MM.1S (cell line): ENCODE measurements around the gene ELK3.

Experiments
- DNase-seq: peaks from one replicate; pipeline ENCODE4 v3.0.0-alpha.2; 2015
- H2AFZ ChIP-seq: fragments of 300-600 bp; sonication (generic); 2 replicates; pipeline ENCODE4 v1.6.0; 2016; ENCODE audit warnings: antibody characterized with exemption, low read length
- H3F3A ChIP-seq: fragments of 300-600 bp; sonication (generic); 2 replicates; pipeline ENCODE4 v1.6.1; 2016; ENCODE audit warnings: mild to moderate bottlenecking, antibody characterized with exemption, low read length, moderate library complexity, mixed read lengths; ENCODE audit not compliant: insufficient read depth
- H3K27ac ChIP-seq: fragments of 300-600 bp; sonication (generic); 2 replicates; pipeline ENCODE4 v1.5.1; 2016; ENCODE audit warnings: mild to moderate bottlenecking, low read length
- H3K27me3 ChIP-seq: fragments of 300-600 bp; sonication (generic); replicated peaks from 2 replicates; pipeline ENCODE4 v1.6.0; 2016; ENCODE audit warnings: low read length; ENCODE audit not compliant: insufficient read depth
- H3K36me3 ChIP-seq: fragments of 300-600 bp; sonication (generic); replicated peaks from 2 replicates; pipeline ENCODE4 v1.6.1; 2016; ENCODE audit warnings: mild to moderate bottlenecking, low read length, mixed read lengths; ENCODE audit not compliant: insufficient read depth
- H3K4me1 ChIP-seq: fragments of 300-600 bp; sonication (generic); 2 replicates; pipeline ENCODE4 v1.6.1; 2016; ENCODE audit warnings: low read length, mixed read lengths
- H3K4me2 ChIP-seq: fragments of 300-600 bp; sonication (generic); 2 replicates; pipeline ENCODE4 v1.6.0; 2016; ENCODE audit warnings: low read depth, low read length
- H3K4me3 ChIP-seq: fragments of 300-600 bp; sonication (generic); 2 replicates; pipeline ENCODE4 v1.5.1; 2016; ENCODE audit warnings: low read length, mixed read lengths
- H3K79me2 ChIP-seq: fragments of 300-600 bp; sonication (generic); 2 replicates; pipeline ENCODE4 v1.6.1; 2016; ENCODE audit warnings: mixed run types, low read length, mixed read lengths
- H3K9ac ChIP-seq: fragments of 300-600 bp; sonication (generic); 2 replicates; pipeline ENCODE4 v1.6.1; 2016; ENCODE audit warnings: low read length, mixed read lengths
- H3K9me2 ChIP-seq: fragments of 300-600 bp; sonication (generic); replicated peaks from 2 replicates; pipeline ENCODE4 v1.6.1; 2016; ENCODE audit warnings: mild to moderate bottlenecking, low read length, mixed read lengths; ENCODE audit not compliant: insufficient read depth
- H3K9me3 ChIP-seq: fragments of 300-600 bp; sonication (generic); replicated peaks from 2 replicates; pipeline ENCODE4 v1.6.1; 2016; ENCODE audit warnings: mild to moderate bottlenecking, low read length, mixed read lengths; ENCODE audit not compliant: insufficient read depth
- H4K20me1 ChIP-seq: fragments of 300-600 bp; sonication (generic); 2 replicates; pipeline ENCODE4 v1.6.1; 2016; ENCODE audit warnings: mild to moderate bottlenecking, low read length, moderate library complexity, mixed read lengths; ENCODE audit not compliant: insufficient read depth
- EZH2 ChIP-seq: fragments of 300-600 bp; sonication (generic); optimal IDR thresholded peaks from 2 replicates; pipeline ENCODE3; 2017; ENCODE audit warnings: low read depth, mild to moderate bottlenecking, antibody characterized with exemption, low read length, mixed read lengths
- EZH2phosphoT487 ChIP-seq: fragments of 300-600 bp; sonication (generic); IDR thresholded peaks from 2 replicates; pipeline ENCODE4 v1.6.1; 2018; ENCODE audit warnings: antibody characterized with exemption, low read length
- TF ChIP-seq, protein P1 (sequence below): fragments of 300-600 bp; sonication (generic); IDR thresholded peaks from 2 replicates; pipeline ENCODE4 v1.5.1; 2016; ENCODE audit warnings: antibody characterized with exemption, low read length, mixed read lengths

The ELK3 gene

DNA sequence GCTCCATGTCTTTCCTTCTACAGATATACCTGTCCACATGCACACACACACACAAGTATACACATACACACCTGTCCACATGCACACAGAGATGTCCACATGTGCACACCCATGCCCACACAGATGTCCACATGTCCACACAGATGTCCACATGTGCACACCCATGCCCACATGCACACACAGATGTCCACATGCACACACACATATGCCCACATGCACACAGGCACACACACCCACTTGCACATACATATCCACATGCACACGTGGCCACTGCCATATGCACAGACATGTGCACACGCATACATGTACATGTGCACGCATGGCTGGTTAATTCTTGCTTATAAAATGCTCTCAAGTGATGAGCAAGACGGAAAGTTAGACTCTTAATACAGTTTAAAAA lies 32.2 kb downstream of the ELK3 start:
- H3K9ac ChIP-seq: no peak overlapping the region
- no peaks in the 10 kb centered on the region for H3K4me1 ChIP-seq
- H3K79me2 ChIP-seq: peaks cover 97% of the 10 kb centered on the region
- no peaks in the 10 kb centered on the region for H3K9me2 ChIP-seq
- no peaks in the 10 kb centered on the region for H3K27me3 ChIP-seq
- TF ChIP-seq EZH2 (no peak), EZH2phosphoT487 (no peak)
- TF ChIP-seq, protein P1, sequence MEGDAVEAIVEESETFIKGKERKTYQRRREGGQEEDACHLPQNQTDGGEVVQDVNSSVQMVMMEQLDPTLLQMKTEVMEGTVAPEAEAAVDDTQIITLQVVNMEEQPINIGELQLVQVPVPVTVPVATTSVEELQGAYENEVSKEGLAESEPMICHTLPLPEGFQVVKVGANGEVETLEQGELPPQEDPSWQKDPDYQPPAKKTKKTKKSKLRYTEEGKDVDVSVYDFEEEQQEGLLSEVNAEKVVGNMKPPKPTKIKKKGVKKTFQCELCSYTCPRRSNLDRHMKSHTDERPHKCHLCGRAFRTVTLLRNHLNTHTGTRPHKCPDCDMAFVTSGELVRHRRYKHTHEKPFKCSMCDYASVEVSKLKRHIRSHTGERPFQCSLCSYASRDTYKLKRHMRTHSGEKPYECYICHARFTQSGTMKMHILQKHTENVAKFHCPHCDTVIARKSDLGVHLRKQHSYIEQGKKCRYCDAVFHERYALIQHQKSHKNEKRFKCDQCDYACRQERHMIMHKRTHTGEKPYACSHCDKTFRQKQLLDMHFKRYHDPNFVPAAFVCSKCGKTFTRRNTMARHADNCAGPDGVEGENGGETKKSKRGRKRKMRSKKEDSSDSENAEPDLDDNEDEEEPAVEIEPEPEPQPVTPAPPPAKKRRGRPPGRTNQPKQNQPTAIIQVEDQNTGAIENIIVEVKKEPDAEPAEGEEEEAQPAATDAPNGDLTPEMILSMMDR: no peak
- no peak overlapping the region for H3K4me3 ChIP-seq
- H3K9me3 ChIP-seq: no peaks in the 10 kb centered on the region
- H3F3A ChIP-seq: no peaks in the 10 kb centered on the region
- no peak overlapping the region for H2AFZ ChIP-seq
- peaks cover 2% of the 10 kb centered on the region; the same call in 1 of the 2 replicates for H3K36me3 ChIP-seq
- no peaks in the 10 kb centered on the region; the same call in 1 of the 2 replicates for H4K20me1 ChIP-seq
- H3K4me2 ChIP-seq: no peak overlapping the region
- no peak overlapping the region for H3K27ac ChIP-seq
- no peak for DNase-seq

DNA sequence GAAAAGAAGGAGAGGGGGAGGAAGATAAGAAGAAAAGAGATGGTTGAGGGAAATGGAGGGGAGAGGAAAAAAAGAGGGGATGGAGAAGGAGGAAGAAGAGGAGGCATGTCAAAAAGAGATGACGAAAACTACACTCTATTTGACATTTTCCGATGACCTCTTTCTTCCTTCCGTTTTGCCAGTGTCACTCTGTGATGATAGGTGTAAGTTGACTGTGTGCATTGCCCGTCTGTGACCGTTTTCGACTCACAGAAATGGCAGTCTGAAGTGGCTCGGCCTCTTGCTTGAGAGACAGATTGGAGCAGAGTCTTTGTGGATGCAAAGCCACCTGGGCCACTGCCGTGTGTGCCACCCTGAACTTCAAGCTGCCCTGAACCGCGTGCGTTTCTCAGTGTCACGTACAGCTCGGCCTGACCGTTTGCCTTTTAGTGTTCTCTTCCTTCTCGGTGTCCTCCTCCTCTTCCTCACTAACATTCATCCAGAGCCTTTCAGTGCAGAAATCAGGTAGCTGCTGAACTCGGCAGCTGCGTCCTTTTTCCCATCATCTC lies 32.7 kb downstream of the ELK3 start:
- Histone ChIP-seq H3K4me3 (no peak overlapping the region), H3K79me2 (peaks cover 97% of the 10 kb centered on the region)

DNA sequence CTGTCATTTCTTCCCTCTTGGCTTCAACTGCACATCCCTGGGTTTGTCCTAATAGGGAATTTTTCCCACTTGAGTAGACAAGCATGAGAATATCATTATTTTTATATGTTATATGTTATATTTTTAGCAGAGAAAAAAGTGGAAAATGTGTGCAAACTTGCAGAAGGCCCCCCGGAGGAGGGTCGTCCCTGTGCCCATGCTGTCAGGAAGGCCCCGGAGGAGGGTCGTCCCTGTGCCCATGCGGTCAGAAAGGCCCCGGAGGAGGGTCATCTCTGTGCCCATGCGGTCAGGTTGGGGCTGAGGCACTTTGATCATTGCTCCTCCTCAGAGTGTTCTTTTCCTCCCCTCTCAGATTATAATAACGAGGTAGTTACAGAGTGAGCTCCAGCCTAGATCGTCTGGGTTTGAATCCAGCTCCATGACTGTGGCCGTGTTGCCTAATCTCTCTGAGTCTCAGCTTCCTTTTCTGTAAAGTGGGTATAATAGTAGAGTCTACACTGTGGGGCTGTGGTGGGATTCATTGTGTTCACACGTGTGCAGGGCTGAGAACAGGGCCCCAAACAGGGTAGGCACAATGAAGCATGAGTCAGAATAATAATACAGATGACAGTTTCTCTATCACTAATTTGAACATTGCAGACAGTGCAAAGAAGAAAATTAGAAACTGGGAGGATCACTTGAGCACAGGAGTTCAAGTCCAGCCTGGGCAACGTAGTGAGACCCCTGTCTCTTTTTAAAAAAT lies 33.4 kb downstream of the ELK3 start:
- DNase-seq: no peak
- Histone ChIP-seq H3K9ac (no peak overlapping the region), H3K9me2 (no peaks in the 10 kb centered on the region), H3K4me3 (no peak overlapping the region), H3K79me2 (peaks cover 96% of the 10 kb centered on the region), H3K4me2 (no peak overlapping the region), H3K27ac (no peak overlapping the region), H3K27me3 (no peaks in the 10 kb centered on the region), H3K4me1 (no peaks in the 10 kb centered on the region), H4K20me1 (no peaks in the 10 kb centered on the region; the same call in 1 of the 2 replicates), H2AFZ (no peak overlapping the region), H3F3A (no peaks in the 10 kb centered on the region), H3K36me3 (peaks cover 2% of the 10 kb centered on the region; the same call in 1 of the 2 replicates), H3K9me3 (no peaks in the 10 kb centered on the region)
- TF ChIP-seq EZH2phosphoT487 (no peak), EZH2 (no peak)
- TF ChIP-seq, protein P1: no peak

More for the DNA sequence above, 32.7 kb downstream of the ELK3 start:
- H3K4me2 ChIP-seq: no peak overlapping the region
- peaks cover 2% of the 10 kb centered on the region; the same call in 1 of the 2 replicates for H3K36me3 ChIP-seq
- no peaks in the 10 kb centered on the region; the same call in 1 of the 2 replicates for H4K20me1 ChIP-seq
- H3K9me3 ChIP-seq: no peaks in the 10 kb centered on the region
- H3F3A ChIP-seq: no peaks in the 10 kb centered on the region
- no peaks in the 10 kb centered on the region for H3K9me2 ChIP-seq
- no peak overlapping the region for H3K27ac ChIP-seq
- H2AFZ ChIP-seq: no peak overlapping the region
- H3K4me1 ChIP-seq: no peaks in the 10 kb centered on the region
- no peak for DNase-seq
- TF ChIP-seq EZH2phosphoT487: no peak
- no peak for TF ChIP-seq EZH2
- TF ChIP-seq, protein P1: no peak
- H3K27me3 ChIP-seq: no peaks in the 10 kb centered on the region
- no peak overlapping the region for H3K9ac ChIP-seq
